GM12873 (cell line): ENCODE measurements around the gene SPRED1.

Experiments
- TF ChIP-seq, protein P1 (sequence below): IDR thresholded peaks from 2 replicates; pipeline ENCODE4 v1.5.1; 2012; ENCODE audit warnings: low read depth, mild to moderate bottlenecking, moderate library complexity, low read length, control low read depth; ENCODE audit not compliant: insufficient read depth; ENCODE audit errors: missing control alignments

The SPRED1 gene

DNA sequence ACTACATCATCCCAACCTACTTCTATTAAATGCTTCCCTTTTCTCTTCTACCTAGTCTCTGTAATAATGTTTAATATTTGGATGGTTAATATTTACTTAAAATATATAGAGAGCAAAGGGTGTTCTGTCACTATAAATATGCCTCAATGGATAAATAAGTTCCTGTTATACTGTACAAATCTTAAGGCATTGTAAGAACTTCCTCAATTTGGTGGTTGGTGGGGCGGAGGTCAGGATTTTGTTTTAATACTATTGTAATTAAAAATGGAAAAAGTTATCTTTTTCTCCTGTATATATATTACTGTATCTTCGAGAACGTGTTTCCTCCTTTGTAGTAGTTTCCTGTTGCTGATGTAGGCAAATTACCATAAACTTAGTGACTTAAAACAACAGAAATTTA is 41.5 kb downstream of the SPRED1 start:
- TF ChIP-seq, protein P1, sequence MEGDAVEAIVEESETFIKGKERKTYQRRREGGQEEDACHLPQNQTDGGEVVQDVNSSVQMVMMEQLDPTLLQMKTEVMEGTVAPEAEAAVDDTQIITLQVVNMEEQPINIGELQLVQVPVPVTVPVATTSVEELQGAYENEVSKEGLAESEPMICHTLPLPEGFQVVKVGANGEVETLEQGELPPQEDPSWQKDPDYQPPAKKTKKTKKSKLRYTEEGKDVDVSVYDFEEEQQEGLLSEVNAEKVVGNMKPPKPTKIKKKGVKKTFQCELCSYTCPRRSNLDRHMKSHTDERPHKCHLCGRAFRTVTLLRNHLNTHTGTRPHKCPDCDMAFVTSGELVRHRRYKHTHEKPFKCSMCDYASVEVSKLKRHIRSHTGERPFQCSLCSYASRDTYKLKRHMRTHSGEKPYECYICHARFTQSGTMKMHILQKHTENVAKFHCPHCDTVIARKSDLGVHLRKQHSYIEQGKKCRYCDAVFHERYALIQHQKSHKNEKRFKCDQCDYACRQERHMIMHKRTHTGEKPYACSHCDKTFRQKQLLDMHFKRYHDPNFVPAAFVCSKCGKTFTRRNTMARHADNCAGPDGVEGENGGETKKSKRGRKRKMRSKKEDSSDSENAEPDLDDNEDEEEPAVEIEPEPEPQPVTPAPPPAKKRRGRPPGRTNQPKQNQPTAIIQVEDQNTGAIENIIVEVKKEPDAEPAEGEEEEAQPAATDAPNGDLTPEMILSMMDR: no peak

DNA sequence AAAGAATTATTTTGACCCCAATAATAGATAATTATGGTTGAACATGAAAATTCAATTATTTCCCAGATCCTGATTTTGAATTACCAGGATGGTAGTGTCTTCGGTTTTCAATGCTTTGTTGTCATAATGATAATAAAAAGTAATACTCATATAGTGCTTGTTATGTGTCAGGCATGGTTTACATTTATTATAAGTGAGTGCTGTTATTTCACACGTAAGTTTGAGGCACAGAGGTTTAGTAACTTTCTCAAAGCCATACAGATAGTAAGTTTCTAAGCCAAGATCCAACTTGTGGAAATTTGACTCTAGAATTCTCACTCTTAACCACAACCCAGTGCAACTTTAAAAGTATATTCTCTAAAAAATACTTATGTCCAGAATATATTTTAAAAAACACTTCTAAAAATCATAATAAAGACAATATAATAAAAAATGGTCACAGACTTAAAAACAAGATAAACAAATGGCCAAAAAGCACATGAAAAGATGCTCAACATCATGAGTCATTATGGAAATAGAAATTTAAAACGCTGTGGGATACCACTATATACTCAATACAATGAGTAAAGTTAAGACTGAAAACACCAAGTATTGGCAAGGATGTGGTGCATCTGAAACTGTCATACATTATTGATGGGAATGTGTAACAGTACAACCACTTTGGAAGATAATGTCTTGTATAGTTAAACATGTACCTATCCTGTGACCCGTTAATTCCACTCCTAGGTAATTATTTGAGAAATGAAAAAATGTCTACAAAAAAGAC is 45.2 kb downstream of the SPRED1 start:
- TF ChIP-seq, protein P1: no peak

GRCh38 chr15:38299216-38299615 is 46.6 kb downstream of the SPRED1 start:
- TF ChIP-seq, protein P1: no peak

DNA sequence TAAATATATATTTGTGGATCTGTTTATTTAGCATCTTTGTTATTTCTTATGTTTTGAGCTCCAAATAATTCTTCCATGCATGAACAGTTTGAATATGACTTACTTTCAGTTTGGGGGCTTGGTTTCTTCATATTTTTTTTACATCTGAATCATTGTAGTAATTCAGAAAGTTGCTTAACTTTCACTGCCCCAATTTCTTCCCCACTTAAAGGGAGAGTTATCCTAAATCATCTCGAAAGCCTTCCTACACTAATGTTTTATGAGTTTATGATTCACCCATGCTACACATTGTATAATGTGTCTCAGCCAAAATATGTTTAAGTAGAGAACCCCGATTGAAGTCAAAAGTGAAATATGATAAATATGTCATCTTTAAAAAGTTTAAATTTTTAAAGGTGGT is 47.8 kb downstream of the SPRED1 start:
- TF ChIP-seq, protein P1: no peak

DNA sequence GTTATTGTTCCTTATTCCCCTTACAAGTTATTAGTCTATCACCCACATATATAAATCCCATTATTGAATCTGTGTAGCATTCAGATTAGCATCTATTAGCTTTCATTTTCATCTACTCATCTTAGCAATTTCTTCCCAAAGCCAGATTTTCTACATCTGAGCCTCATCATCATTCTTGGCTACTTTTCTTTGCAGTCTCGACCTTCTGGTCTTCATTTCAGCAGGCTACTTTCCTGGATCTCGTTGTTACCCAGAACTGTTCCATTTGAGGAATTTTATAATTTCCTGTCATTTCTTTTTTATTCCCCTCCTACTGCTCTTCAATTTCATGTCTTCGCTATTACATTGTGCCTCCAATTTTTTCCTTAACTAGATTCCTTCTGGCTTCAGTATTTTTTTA is 51.8 kb downstream of the SPRED1 start:
- TF ChIP-seq, protein P1: no peak

DNA sequence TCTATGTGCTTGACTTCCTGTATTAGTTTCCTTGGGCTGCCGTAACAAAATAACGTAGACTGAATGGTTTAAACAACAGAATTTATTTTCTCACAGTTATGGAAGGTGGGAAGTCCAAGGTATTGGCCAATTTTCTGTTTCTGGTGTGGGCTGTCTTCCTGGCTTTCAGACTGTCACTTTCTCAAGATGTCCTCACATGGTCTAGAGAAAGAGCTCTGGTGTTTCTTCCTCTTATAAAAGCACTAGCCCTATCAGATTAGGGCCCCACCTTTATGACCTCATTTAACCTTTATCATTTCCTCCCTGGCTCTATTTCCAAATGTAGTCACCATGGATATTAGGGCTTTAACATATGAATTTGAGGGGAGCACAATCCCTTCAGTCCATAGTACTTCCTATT is 54.6 kb downstream of the SPRED1 start:
- TF ChIP-seq, protein P1: no peak

- TF ChIP-seq, protein P1: no peak
Measured at GRCh38 chr15:38307861-38308641, 55.4 kb downstream of the SPRED1 start.
